Body of pancreas (tissue), 4 donors: Measurements from ENCODE around the gene PDZD4.

ENCODE experiments used
- CTCF ChIP-seq, 7 experiments: fragments of 450-650 bp in 4 of 7; fragments of 200-600 bp in 3 of 7; sonication (generic) in 3 of 7; IDR thresholded peaks; one replicate each; pipeline ENCODE4 v1.5.1; 2016 to 2019; ENCODE audit warnings: antibody characterized with exemption in 7 of 7
- POLR2A ChIP-seq, 3 donors: fragments of 450-650 bp; IDR thresholded peaks; one replicate each; pipeline ENCODE4 v1.6.1; 2016; ENCODE audit warnings: antibody characterized with exemption in 3 of 3, mild to moderate bottlenecking in 2 of 3

GRCh38 chrX:153769865-153770600 lies 60.3 kb downstream of the PDZD4 start:
- TF ChIP-seq CTCF (IDR thresholded peaks at IDR 0.05): no peak
- no peak for TF ChIP-seq POLR2A (IDR thresholded peaks at IDR 0.05)
